Natural killer cell treated with Interleukin-12 subunit alpha and Interleukin-12 subunit beta and Interleukin-15 and Interleukin-18, amount 100 ng/mL, for 72 hours (primary cell): ENCODE results near the gene FBH1. TPM values are rescaled to one million over a fixed set of nuclear protein-coding genes. Genes with fewer than 3 reads are reported as not detected.

ENCODE experiments used
- ATAC-seq, 2 donors: fragments of 150-1000 bp; cut with Tn5 transposase in 1 of 2; sonication (Bioruptor Pico), chemical (Tn5 transposase) in 1 of 2; 2 replicates each; pipeline ENCODE4 v1.10.0; 2021
- DNase-seq: peaks from one replicate; pipeline ENCODE4 v3.0.0; 2022; ENCODE audit warnings: low spot score
- H3K27ac Mint-ChIP-seq, 2 donors: 1 replicate in 1 of 2; 2 replicates in 1 of 2; pipeline ENCODE4 v1.8.0; 2022; ENCODE audit warnings: mixed read lengths in 2 of 2, mild to moderate bottlenecking in 1 of 2, moderate library complexity in 1 of 2
- H3K27me3 Mint-ChIP-seq, 2 donors: 1 replicate in 1 of 2; 2 replicates in 1 of 2; pipeline ENCODE4 v1.8.0; 2022; ENCODE audit warnings: mixed read lengths in 2 of 2
- H3K36me3 Mint-ChIP-seq: one replicate; pipeline ENCODE4 v1.8.0; 2022; ENCODE audit warnings: mixed read lengths
- H3K4me1 Mint-ChIP-seq, 2 donors: 1 replicate in 1 of 2; 2 replicates in 1 of 2; pipeline ENCODE4 v1.8.0; 2022; ENCODE audit warnings: low read depth in 2 of 2, mixed read lengths in 2 of 2, mild to moderate bottlenecking in 1 of 2
- H3K4me3 Mint-ChIP-seq: one replicate; pipeline ENCODE4 v1.8.0; 2022; ENCODE audit warnings: mixed read lengths
- H3K9me3 Mint-ChIP-seq: 2 replicates; pipeline ENCODE4 v1.8.0; 2022; ENCODE audit warnings: mixed read lengths
- total RNA-seq, 2 donors: library from RNA; stranded (reverse); gene quantifications; one replicate each; pipeline ENCODE4 v1.2.3, GENCODE V29; 2022

Gene FBH1
- total RNA-seq, 2 donors from 2014 or later = 65.3 to 99.9 TPM

GRCh38 chr10:5968037-5968680 lies 78.1 kb downstream of the FBH1 start:
- Mint-ChIP-seq H3K27me3 (no peaks in the 10 kb centered on the region), H3K27ac (no peak overlapping the region), H3K4me1 (peaks cover 30 to 42% of the 10 kb centered on the region in 2 donors), H3K4me3 (no peak overlapping the region), H3K36me3 (peaks cover 10% of the 10 kb centered on the region), H3K9me3 (no peaks in the 10 kb centered on the region)
- no peak for DNase-seq
- ATAC-seq = no peak

DNA sequence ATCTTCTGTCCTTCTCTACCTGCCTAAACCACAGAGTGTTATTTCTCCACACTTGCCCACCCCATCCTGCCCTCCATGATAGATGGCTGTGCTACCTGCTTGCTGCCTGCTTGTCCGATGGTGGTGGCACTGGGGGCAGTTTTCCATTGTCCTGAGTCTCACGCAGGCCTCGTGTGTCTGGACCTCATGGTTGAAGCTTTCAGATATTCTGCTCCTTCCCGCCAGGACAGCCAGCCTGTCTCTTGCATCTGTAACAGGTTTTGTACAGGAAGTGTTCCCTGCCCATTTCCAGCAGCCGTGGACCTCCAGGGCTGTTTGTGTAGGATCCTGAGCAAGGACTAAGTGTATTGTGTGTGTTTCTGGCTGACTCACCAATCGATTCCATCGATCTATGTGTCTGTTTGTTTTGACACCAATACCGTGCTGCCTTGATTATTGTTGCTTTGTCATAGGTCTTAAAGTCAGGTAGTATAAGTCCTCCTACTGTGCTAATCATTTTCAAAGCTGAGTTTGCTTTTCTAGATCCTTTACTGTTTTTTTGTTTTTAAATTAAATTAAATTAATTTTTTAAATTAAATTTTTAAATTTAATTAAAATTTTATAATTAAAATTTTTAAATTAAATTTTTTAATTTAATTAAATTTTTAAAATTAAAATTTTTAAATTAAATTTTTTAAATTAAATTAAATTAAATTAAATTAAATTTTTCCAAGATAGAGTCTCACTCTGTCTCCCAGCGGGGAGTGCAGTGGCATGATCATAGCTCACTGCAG lies 78.8 kb downstream of the FBH1 start:
- H3K27ac Mint-ChIP-seq = no peak overlapping the region
- H3K9me3 Mint-ChIP-seq = no peaks in the 10 kb centered on the region
- no peak overlapping the region for H3K4me3 Mint-ChIP-seq
- DNase-seq (peak; percentile 13), ATAC-seq (no peak)
- peaks cover 10% of the 10 kb centered on the region for H3K36me3 Mint-ChIP-seq
- H3K4me1 Mint-ChIP-seq = peaks cover 37 to 43% of the 10 kb centered on the region in 2 donors
- H3K27me3 Mint-ChIP-seq = no peaks in the 10 kb centered on the region

- no peak for DNase-seq
- no peaks in the 10 kb centered on the region for H3K27me3 Mint-ChIP-seq
- H3K4me3 Mint-ChIP-seq = no peak overlapping the region
- no peak overlapping the region for H3K27ac Mint-ChIP-seq
- peaks cover 13% of the 10 kb centered on the region for H3K36me3 Mint-ChIP-seq
- ATAC-seq = no peak
- H3K9me3 Mint-ChIP-seq = no peaks in the 10 kb centered on the region
- peaks cover 44 to 48% of the 10 kb centered on the region in 2 donors for H3K4me1 Mint-ChIP-seq
Measured at GRCh38 chr10:5970066-5970465, 80.0 kb downstream of the FBH1 start.

DNA sequence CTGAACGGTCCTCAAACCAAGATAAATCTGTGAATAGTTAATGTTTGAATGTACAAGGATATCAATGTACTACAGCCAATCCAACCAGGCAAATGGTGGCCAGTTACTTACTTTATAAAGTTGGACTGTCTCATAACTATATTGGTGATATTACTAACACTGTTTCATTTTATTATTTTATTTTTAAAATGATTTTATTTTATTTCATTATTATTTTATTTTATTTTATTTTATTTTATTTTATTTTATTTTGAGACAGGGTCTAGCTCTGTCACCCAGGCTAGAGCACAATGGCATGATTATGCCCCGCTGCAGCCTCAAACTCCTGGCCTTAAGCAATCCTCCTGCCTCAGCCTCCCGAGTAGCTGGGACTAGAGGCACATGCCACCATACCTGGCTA lies 80.5 kb downstream of the FBH1 start:
- H3K4me3 Mint-ChIP-seq = peak overlapping the region; percentile 80
- H3K27me3 Mint-ChIP-seq = no peaks in the 10 kb centered on the region
- peaks cover 49 to 53% of the 10 kb centered on the region in 2 donors for H3K4me1 Mint-ChIP-seq
- no peak for ATAC-seq
- peaks cover 15% of the 10 kb centered on the region for H3K36me3 Mint-ChIP-seq
- no peaks in the 10 kb centered on the region for H3K9me3 Mint-ChIP-seq
- no peak for DNase-seq
- H3K27ac Mint-ChIP-seq = peak overlapping the region in 1 of 2 donors; percentile 77

- Mint-ChIP-seq H3K27me3 (no peaks in the 10 kb centered on the region), H3K4me1 (peaks cover 53 to 55% of the 10 kb centered on the region in 2 donors), H3K36me3 (peaks cover 15% of the 10 kb centered on the region), H3K9me3 (no peaks in the 10 kb centered on the region), H3K4me3 (peak overlapping the region; percentile 80), H3K27ac (peak overlapping the region; percentile 70 to 77)
- ATAC-seq = peak in 1 of 2 donors; percentile 28
- DNase-seq = no peak
Measured at GRCh38 chr10:5971315-5971832, 81.3 kb downstream of the FBH1 start.

- peak overlapping the region; percentile 80 for H3K4me3 Mint-ChIP-seq
- no peaks in the 10 kb centered on the region for H3K27me3 Mint-ChIP-seq
- ATAC-seq (no peak), DNase-seq (no peak)
- no peaks in the 10 kb centered on the region for H3K9me3 Mint-ChIP-seq
- peaks cover 53 to 55% of the 10 kb centered on the region in 2 donors for H3K4me1 Mint-ChIP-seq
- H3K27ac Mint-ChIP-seq = peak overlapping the region; percentile 70 to 77
- H3K36me3 Mint-ChIP-seq = peaks cover 15% of the 10 kb centered on the region
Measured at GRCh38 chr10:5971886-5972285, 81.8 kb downstream of the FBH1 start.

DNA sequence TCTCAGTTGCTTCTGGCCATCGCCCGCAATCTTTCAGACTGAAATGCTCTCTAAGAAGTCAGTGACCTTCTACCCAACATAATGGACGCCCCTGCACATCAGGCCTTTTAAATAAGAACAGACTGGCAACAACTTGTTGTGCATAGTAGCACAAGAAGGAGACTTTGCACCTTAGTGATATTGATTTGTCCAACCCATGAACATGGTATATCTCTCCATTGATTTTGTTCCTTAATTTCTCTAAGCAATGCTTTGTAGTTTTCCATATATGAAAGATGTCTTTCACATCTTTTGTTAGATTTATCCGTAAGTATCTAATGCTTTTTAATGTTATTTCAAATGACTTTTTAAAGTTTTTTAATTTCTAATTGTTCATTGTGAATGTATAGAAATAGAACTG lies 83.0 kb downstream of the FBH1 start:
- ATAC-seq (no peak), DNase-seq (no peak)
- Mint-ChIP-seq H3K27ac (peak overlapping the region; percentile 47 to 98), H3K4me3 (peak overlapping the region; percentile 10), H3K27me3 (no peaks in the 10 kb centered on the region), H3K9me3 (no peaks in the 10 kb centered on the region), H3K4me1 (peaks cover 48 to 53% of the 10 kb centered on the region in 2 donors), H3K36me3 (peaks cover 15% of the 10 kb centered on the region)

DNA sequence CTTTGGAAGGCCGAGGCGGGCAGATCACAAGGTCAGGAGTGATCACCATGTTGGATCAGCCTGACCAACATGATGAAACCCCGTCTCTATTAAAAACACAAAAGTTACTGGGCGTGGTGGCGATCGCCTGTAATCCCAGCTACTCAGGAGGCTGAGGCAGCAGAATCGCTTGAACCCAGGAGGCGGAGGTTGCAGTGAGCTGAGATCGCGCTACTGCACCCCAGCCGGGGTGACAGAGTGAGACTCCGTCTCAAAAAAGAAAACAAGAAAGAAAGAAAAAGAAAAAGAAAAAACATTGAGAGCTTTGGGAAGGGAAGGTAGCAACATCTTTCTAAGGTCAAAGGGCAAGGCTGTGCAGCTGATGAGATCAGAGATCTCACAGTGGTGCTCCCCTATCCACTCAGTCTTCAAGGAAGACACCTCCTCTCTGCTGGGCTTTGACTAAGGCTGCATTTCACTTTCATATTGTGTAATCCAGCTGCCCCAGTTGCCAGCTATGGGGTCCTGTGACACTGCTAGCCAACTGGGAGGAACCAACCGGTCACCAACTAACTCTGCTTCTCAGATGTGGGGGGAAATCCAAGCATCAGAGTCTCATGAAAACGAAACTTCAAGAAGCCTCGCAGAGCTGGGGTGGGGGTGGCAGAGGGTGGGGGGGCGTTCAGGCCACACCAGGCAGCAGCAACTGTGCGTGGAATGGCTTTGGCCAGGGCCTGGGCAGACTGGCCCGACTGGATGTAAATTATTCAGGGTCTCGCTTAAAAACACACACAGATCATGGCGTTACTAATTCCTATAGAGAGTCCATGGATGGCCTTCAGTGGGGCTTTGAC lies 85.8 kb downstream of the FBH1 start:
- peak overlapping the region; percentile 89 for H3K4me3 Mint-ChIP-seq
- no peaks in the 10 kb centered on the region for H3K9me3 Mint-ChIP-seq
- ATAC-seq (peak; percentile 86 to 90), DNase-seq (peak; percentile 93)
- H3K36me3 Mint-ChIP-seq = peaks cover 8% of the 10 kb centered on the region
- no peaks in the 10 kb centered on the region for H3K27me3 Mint-ChIP-seq
- peak overlapping the region; percentile 87 to 98 for H3K27ac Mint-ChIP-seq
- peaks cover 41 to 42% of the 10 kb centered on the region in 2 donors for H3K4me1 Mint-ChIP-seq

GRCh38 chr10:5976512-5977470 lies 86.7 kb downstream of the FBH1 start:
- H3K27ac Mint-ChIP-seq = peak overlapping the region; percentile 87 to 98
- DNase-seq (no peak), ATAC-seq (peak; percentile 11 to 27)
- peaks cover 8% of the 10 kb centered on the region for H3K36me3 Mint-ChIP-seq
- H3K27me3 Mint-ChIP-seq = no peaks in the 10 kb centered on the region
- H3K9me3 Mint-ChIP-seq = no peaks in the 10 kb centered on the region
- H3K4me1 Mint-ChIP-seq = peaks cover 32 to 33% of the 10 kb centered on the region in 2 donors
- H3K4me3 Mint-ChIP-seq = peak overlapping the region; percentile 92

DNA sequence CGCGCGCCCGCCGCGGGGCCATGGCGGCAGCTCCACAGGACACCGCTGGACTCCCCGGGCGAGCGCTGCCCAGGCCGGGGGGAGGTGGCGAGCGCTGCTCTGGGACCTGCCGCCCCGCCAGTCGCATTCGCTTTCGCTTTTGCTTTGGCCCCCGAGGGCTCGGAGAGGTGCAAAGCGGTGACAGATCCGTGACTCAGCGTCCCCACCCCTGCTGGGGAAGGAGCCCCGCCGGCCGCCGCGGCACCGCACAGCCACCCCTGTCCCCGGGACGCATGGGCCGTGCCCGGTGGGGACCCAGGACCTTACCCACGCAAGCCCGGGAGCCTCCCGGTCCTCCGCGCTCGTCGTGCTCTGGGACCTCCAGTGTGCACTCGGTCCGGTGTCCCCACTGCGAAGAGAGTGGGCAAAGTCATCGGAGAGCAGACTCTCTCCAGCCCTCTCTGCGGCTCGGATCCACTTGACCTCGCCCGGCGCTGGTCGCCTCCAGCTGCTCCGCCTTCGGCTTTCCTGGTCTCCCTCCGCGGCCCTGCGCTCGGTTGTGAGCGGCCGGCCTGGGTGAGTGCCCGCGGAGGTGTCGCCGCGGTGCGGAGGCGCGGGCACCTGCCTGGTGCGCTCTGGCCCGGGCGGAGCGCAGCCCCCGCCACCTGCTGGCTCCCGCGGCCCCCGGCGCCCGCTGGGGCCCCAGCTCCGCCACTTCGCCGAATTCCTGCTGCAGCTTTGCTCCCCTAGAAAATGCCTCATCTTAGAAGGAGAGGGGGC lies 87.6 kb downstream of the FBH1 start, which contains the start of gene IL15RA:
Gene IL15RA, minus strand, starts transcription at position 73 of the 759 bp plus-strand sequence. Its CDS starts 51 bp downstream, at position 22.
- DNase-seq (peak; percentile 97), ATAC-seq (peak; percentile 89 to 92)
- Mint-ChIP-seq H3K27me3 (no peaks in the 10 kb centered on the region), H3K4me3 (peak within 1 kb of the TSS; percentile 92), H3K36me3 (peaks cover 7% of the 10 kb centered on the region), H3K9me3 (no peaks in the 10 kb centered on the region), H3K4me1 (peaks cover 26 to 28% of the 10 kb centered on the region in 2 donors), H3K27ac (peak within 1 kb of the TSS; percentile 87 to 98)

DNA sequence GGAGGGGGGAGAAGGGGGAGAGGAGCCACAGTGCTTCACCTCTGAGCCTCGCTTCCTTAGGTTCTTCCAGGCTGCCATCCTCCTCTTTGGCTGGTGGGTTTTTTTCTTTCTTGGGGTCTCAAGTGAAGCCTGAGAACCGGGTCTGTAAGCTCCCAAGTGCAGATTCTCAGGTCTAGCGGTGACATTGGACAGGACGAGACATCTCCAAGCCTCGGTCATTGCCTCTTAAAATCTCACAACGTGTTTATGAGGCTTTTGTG lies 88.1 kb downstream of the FBH1 start:
- DNase-seq = no peak
- H3K36me3 Mint-ChIP-seq = peaks cover 5% of the 10 kb centered on the region
- H3K27ac Mint-ChIP-seq = peak overlapping the region; percentile 74 to 88
- H3K4me3 Mint-ChIP-seq = peak overlapping the region; percentile 92
- H3K9me3 Mint-ChIP-seq = no peaks in the 10 kb centered on the region
- peaks cover 23 to 24% of the 10 kb centered on the region in 2 donors for H3K4me1 Mint-ChIP-seq
- no peaks in the 10 kb centered on the region for H3K27me3 Mint-ChIP-seq
- no peak for ATAC-seq

DNA sequence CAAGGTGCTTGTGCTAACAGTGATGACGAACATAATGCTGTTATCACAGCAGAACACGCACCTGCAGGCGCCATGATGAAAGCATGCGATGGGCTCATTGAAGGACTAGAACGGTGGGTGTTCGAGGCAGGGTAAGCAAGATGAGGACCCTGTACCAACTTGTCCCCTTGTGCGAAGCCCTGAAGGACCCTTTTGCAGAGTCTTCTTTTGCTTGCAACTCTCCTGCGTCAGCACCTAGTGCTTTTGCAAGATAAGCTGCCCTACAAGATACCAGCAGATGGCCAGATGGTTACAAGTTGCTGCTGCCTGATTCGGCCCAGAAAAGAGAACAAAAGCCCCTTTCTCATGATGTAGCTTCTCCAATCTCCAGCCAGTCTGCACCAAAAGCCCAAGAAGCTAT lies 91.5 kb downstream of the FBH1 start:
- Mint-ChIP-seq H3K36me3 (no peaks in the 10 kb centered on the region), H3K4me3 (no peak overlapping the region), H3K27me3 (peaks cover 0 to 3% of the 10 kb centered on the region in 2 donors), H3K4me1 (peaks cover 0 to 15% of the 10 kb centered on the region in 2 donors), H3K9me3 (no peaks in the 10 kb centered on the region), H3K27ac (no peak overlapping the region)
- DNase-seq = no peak
- ATAC-seq = no peak
